Stimulated activated naive CD8-positive, alpha-beta T cell treated with anti-CD3 and anti-CD28 coated beads, Interleukin-15, amount 100 ng/mL, for 72 hours (primary cell): Measurements from ENCODE around the gene SLC35E2B.
"Not testable (repeated sequence)": the region's sequence is repeated elsewhere in the genome, so short reads cannot be mapped to it uniquely, and the experiment has no call there.

Experiments
- ATAC-seq: fragments of 150-1000 bp; cut with Tn5 transposase; 2 replicates; pipeline ENCODE4 v1.10.0; 2021; ENCODE audit warnings: mild to moderate bottlenecking, moderate library complexity
- DNase-seq, 2 donors: peaks; one replicate each; pipeline ENCODE4 v3.0.0; 2021 to 2022
- H3K27ac Mint-ChIP-seq, 2 donors: one replicate each; pipeline ENCODE4 v1.8.0; 2022; ENCODE audit warnings: mild to moderate bottlenecking in 2 of 2, mixed read lengths in 2 of 2, moderate library complexity in 2 of 2
- H3K27me3 Mint-ChIP-seq: one replicate; pipeline ENCODE4 v1.8.0; 2022; ENCODE audit warnings: mixed read lengths
- H3K4me1 Mint-ChIP-seq: one replicate; pipeline ENCODE4 v1.8.0; 2022; ENCODE audit warnings: mild to moderate bottlenecking, mixed read lengths
- H3K4me3 Mint-ChIP-seq, 2 donors: one replicate each; pipeline ENCODE4 v1.8.0; 2022; ENCODE audit warnings: mild to moderate bottlenecking in 2 of 2, mixed read lengths in 2 of 2, moderate library complexity in 1 of 2
- H3K9me3 Mint-ChIP-seq, 2 donors: one replicate each; pipeline ENCODE4 v1.8.0; 2022; ENCODE audit warnings: mixed read lengths in 2 of 2

SLC35E2B gene

DNA sequence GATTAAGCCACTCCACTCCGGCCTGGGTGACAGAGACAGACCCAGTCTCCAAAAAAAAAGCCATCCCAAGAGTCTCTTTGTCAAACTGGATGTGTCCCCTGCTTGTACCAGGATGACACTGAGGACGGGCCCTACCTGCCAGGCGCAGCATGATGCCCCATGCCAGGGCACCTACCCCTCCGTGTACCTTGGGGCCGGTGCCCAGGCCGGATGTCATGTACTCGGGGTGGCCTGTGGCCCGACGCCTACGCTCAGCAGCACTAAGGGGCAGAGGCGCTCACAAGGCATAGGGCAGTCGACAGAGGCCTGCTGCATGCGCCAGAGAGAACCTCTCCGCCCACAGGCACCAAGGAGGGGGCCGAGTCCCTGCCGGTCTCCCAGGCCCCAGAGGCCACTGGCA is 53.2 kb downstream of the SLC35E2B start:
- H3K27ac Mint-ChIP-seq, DNase-seq, H3K27me3 Mint-ChIP-seq, H3K4me1 Mint-ChIP-seq, ATAC-seq, H3K9me3 Mint-ChIP-seq, H3K4me3 Mint-ChIP-seq: not testable (repeated sequence)

- H3K9me3 Mint-ChIP-seq, ATAC-seq, H3K27ac Mint-ChIP-seq, H3K27me3 Mint-ChIP-seq, H3K4me3 Mint-ChIP-seq, H3K4me1 Mint-ChIP-seq, DNase-seq: not testable (repeated sequence)
Measured at GRCh38 chr1:1638528-1638927, 54.1 kb downstream of the SLC35E2B start.

- not testable (repeated sequence) for H3K4me1 Mint-ChIP-seq, H3K27me3 Mint-ChIP-seq, H3K4me3 Mint-ChIP-seq, DNase-seq, ATAC-seq, H3K9me3 Mint-ChIP-seq, H3K27ac Mint-ChIP-seq
Measured at GRCh38 chr1:1637479-1637875, 55.1 kb downstream of the SLC35E2B start.

GRCh38 chr1:1636621-1637478 is 55.7 kb downstream of the SLC35E2B start:
- H3K4me3 Mint-ChIP-seq, H3K27me3 Mint-ChIP-seq, H3K9me3 Mint-ChIP-seq, DNase-seq, ATAC-seq, H3K4me1 Mint-ChIP-seq: not testable (repeated sequence)
- peak overlapping the region in 1 of 2 donors; percentile 63 for H3K27ac Mint-ChIP-seq

GRCh38 chr1:1634613-1635012 is 58.0 kb downstream of the SLC35E2B start:
- H3K9me3 Mint-ChIP-seq, H3K27me3 Mint-ChIP-seq, H3K4me3 Mint-ChIP-seq, H3K27ac Mint-ChIP-seq, ATAC-seq, H3K4me1 Mint-ChIP-seq: not testable (repeated sequence)
- peak in 1 of 2 donors; percentile 3 for DNase-seq

- ATAC-seq, H3K9me3 Mint-ChIP-seq, H3K27ac Mint-ChIP-seq, H3K4me3 Mint-ChIP-seq, DNase-seq, H3K27me3 Mint-ChIP-seq: not testable (repeated sequence)
- H3K4me1 Mint-ChIP-seq: peaks cover 13% of the 10 kb centered on the region
Measured at GRCh38 chr1:1633409-1633808, 59.2 kb downstream of the SLC35E2B start.

DNA sequence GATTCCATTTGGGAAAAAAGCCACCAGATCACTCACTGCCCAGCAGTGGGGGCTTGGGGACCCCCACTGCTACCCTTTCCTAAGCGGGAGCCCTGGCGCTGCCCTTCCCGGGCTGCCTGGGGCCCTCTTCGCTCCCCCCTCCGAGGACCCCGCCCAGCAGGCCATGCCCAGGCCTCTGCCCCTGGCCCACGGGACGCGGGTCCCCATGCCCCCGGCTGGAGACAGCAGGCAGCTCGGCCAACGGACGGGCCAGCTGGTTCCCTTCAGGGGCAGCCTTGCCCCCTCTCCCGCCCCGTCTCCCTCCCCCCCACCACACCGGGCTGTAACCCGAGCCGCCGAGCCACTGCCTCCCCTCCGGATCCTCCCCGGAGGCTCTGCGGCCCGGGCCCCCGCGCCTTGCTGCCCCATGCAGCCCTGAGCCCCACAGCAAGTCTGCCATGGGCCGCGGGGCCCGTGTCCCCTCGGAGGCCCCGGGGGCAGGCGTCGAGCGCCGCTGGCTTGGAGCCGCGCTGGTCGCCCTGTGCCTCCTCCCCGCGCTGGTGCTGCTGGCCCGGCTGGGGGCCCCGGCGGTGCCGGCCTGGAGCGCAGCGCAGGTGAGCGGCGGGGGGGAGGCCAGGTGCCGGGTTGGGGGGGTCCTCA is 60.7 kb downstream of the SLC35E2B start, which contains the start of gene MMP23B:
Gene MMP23B, plus strand, starts transcription at position 392 of the 639 bp plus-strand sequence. Its CDS starts 46 bp downstream, at position 438.
- Mint-ChIP-seq H3K27me3 (peaks cover 7% of the 10 kb centered on the region), H3K4me1 (peaks cover 20% of the 10 kb centered on the region), H3K9me3 (no peaks in the 10 kb centered on the region), H3K27ac (no peak within 1 kb of the TSS), H3K4me3 (peak within 1 kb of the TSS; percentile 44 to 71)
- DNase-seq (no peak), ATAC-seq (no peak)

DNA sequence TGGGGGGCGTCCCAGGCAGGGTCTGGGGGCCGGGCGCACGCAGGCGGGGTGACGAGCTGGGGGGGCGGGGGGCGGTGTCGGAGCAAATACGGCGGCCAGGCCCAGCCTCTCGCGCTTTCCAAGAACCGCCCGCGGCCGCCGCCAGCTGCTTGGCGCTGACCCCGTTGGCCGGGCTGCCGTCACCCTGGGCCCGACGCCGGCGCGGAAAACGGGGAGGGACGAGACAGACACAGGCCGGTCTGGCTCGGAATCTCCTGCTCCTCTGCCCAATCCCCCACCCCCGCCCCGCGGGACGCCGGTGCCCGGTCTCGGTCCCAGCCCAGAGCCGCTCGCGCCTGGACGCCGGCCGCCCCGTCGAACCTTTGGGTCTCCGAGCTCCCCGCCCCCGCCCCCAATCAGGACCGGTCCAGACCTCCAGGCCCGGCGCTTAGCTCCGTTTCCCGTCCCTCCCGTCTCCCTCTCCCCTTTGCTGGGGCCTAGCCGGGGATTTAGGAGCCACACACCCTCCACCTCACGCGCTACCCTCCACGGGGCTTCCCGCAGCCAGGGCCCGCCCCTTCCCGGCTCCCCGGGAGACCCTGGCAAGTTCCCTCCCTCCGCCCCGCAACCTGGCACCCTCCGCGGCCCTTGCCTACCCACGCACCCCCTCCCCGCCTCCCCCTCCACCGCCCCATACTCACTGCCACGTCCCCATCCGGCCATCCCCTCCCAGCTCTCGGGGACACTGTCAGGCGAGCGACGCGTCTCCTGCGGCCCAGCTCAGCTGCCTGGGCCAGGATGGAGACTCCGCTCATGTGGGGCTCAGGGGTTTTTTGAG is 61.4 kb downstream of the SLC35E2B start:
- Mint-ChIP-seq H3K4me3 (peak overlapping the region; percentile 44 to 71), H3K9me3 (no peaks in the 10 kb centered on the region), H3K27ac (no peak overlapping the region), H3K4me1 (peaks cover 20% of the 10 kb centered on the region), H3K27me3 (peaks cover 7% of the 10 kb centered on the region)
- DNase-seq (no peak), ATAC-seq (no peak)

DNA sequence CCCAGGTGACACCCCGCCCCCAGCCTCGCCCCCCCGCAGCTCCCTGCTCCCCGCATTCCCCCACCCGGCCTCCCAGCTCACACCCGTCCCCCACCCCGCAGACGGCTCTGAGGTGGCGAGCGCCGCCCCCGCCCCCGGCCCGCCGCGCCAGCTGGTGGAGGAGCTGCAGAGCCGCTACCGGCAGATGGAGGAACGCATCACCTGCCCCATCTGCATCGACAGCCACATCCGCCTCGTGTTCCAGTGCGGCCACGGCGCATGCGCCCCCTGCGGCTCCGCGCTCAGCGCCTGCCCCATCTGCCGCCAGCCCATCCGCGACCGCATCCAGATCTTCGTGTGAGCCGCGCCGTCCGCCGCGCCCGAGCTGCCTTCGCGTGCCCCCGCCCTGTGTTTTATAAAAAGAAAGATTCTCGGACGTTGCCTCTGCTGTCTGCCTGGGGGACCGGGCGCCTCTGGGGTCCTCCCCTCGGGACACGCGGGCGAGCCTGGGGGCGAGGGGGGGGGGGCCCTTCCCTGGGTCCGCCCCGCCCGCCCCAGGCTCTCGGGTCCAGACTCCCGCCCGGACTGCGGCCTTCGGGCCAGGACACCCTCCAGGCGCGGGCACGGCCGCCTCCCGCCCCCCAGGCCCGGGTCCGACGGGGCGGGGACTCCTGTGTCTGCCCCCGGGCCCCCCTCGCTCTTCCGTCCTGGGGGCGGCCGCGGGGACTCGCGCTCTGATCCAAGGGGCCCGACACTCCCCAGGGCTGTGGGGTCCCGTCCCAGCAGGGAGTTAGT is 62.2 kb downstream of the SLC35E2B start:
- peak; percentile 84 for ATAC-seq
- peak; percentile 96 for DNase-seq
- Mint-ChIP-seq H3K4me1 (peaks cover 28% of the 10 kb centered on the region), H3K4me3 (peak overlapping the region; percentile 87 to 88), H3K27me3 (peaks cover 7% of the 10 kb centered on the region), H3K9me3 (no peaks in the 10 kb centered on the region), H3K27ac (peak overlapping the region; percentile 88 to 89)

- H3K27ac Mint-ChIP-seq: peak overlapping the region; percentile 19 to 41
- peaks cover 7% of the 10 kb centered on the region for H3K27me3 Mint-ChIP-seq
- no peaks in the 10 kb centered on the region for H3K9me3 Mint-ChIP-seq
- ATAC-seq (peak; percentile 34), DNase-seq (peak; percentile 49 to 60)
- peak overlapping the region; percentile 63 to 73 for H3K4me3 Mint-ChIP-seq
- H3K4me1 Mint-ChIP-seq: peaks cover 34% of the 10 kb centered on the region
Measured at GRCh38 chr1:1629430-1630190, 63.0 kb downstream of the SLC35E2B start.

GRCh38 chr1:1628754-1629429 is 63.7 kb downstream of the SLC35E2B start:
- ATAC-seq (peak; percentile 4), DNase-seq (no peak)
- Mint-ChIP-seq H3K9me3 (no peaks in the 10 kb centered on the region), H3K4me3 (peak overlapping the region; percentile 6 to 64), H3K27ac (no peak overlapping the region), H3K27me3 (peaks cover 7% of the 10 kb centered on the region), H3K4me1 (peaks cover 35% of the 10 kb centered on the region)

DNA sequence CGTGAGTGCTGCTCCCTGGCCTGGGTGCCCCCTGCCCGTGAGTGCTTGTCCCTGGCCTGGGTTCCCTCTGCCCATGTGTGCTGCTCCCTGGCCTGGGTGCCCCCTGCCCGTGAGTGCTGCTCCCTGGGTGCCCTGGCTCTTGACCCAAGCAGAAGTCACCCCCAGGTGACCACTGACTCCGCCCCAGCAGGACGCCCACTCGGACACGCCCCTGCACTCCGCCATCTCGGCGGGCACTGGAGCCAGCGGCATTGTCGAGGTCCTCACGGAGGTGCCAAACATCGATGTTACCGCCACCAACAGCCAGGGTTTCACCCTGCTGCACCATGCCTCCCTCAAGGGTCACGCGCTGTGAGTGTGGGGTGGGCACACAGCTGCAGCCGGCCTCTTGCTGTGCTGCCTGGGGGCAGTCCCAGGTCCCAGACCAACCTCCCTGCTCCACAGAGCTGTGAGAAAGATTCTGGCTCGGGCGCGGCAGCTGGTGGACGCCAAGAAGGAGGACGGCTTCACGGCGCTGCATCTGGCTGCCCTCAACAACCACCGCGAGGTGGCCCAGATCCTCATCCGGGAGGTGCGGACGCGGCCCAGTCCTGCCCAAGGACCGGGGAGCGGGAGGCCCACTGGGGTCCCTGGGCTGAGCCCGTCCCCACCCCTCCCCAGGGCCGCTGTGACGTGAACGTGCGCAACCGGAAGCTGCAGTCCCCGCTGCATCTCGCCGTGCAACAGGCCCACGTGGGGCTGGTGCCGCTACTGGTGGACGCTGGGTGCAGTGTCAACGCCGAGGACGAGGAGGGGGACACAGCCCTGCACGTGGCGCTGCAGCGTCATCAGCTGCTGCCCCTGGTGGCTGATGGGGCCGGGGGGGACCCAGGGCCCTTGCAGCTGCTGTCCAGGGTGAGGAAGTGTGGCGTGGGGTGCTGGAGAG is 64.5 kb downstream of the SLC35E2B start:
- no peak overlapping the region for H3K27ac Mint-ChIP-seq
- no peaks in the 10 kb centered on the region for H3K9me3 Mint-ChIP-seq
- peaks cover 35% of the 10 kb centered on the region for H3K4me1 Mint-ChIP-seq
- H3K27me3 Mint-ChIP-seq: peaks cover 7% of the 10 kb centered on the region
- DNase-seq: no peak
- H3K4me3 Mint-ChIP-seq: peak overlapping the region; percentile 6 to 64
- no peak for ATAC-seq

DNA sequence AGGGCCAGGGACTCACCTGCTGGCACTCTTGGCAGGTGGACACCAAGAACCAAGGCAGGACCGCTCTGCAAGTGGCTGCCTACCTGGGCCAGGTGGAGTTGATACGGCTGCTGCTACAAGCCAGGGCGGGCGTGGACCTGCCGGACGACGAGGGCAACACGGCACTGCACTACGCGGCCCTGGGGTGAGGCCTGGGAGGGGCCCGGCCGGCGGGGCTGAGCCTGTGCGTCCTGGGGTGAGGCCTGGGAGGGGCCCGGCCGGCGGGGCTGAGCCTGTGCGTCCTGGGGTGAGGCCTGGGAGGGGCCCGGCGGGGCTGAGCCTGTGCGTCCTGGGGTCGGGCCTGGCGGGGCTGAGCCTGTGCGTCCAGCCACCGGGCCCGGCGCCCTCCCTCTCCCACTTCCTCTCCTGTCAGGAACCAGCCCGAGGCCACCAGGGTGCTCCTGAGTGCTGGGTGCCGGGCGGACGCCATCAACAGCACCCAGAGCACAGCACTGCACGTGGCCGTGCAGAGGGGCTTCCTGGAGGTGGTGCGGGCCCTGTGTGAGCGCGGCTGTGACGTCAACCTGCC is 65.2 kb downstream of the SLC35E2B start:
- ATAC-seq (no peak), DNase-seq (no peak)
- peaks cover 40% of the 10 kb centered on the region for H3K4me1 Mint-ChIP-seq
- H3K27me3 Mint-ChIP-seq: peaks cover 7% of the 10 kb centered on the region
- no peak overlapping the region for H3K4me3 Mint-ChIP-seq
- no peaks in the 10 kb centered on the region for H3K9me3 Mint-ChIP-seq
- no peak overlapping the region for H3K27ac Mint-ChIP-seq
